Nephron progenitor cell (in vitro differentiated cells): ENCODE measurements around the gene PAX8.

Experiments
- DNase-seq: peaks from one replicate; pipeline ENCODE4 v3.0.0; 2021
- H3K27ac Mint-ChIP-seq: 2 replicates; pipeline ENCODE4 v1.8.0; 2021; ENCODE audit warnings: mild to moderate bottlenecking, moderate library complexity, mixed read lengths
- H3K27me3 Mint-ChIP-seq: 2 replicates; pipeline ENCODE4 v1.8.0; 2021; ENCODE audit warnings: mild to moderate bottlenecking, low read depth, mixed read lengths; ENCODE audit not compliant: poor library complexity
- H3K36me3 Mint-ChIP-seq: 2 replicates; pipeline ENCODE4 v1.8.0; 2021; ENCODE audit warnings: low read depth, mixed read lengths
- H3K4me1 Mint-ChIP-seq: 2 replicates; pipeline ENCODE4 v1.8.0; 2021; ENCODE audit warnings: mixed read lengths
- H3K4me3 Mint-ChIP-seq: 2 replicates; pipeline ENCODE4 v1.8.0; 2021; ENCODE audit warnings: mild to moderate bottlenecking, moderate library complexity, mixed read lengths
- H3K9me3 Mint-ChIP-seq: 2 replicates; pipeline ENCODE4 v1.8.0; 2021; ENCODE audit warnings: mild to moderate bottlenecking, moderate library complexity, mixed read lengths
- CTCF ChIP-seq: fragments of 200-600 bp; sonication (generic); IDR thresholded peaks from 2 replicates; pipeline ENCODE4 v1.5.0; 2021; ENCODE audit warnings: antibody characterized with exemption

The PAX8 gene

GRCh38 chr2:113201496-113202304 lies 77.0 kb downstream of the PAX8 start:
- TF ChIP-seq CTCF, result no peak
- no peak for DNase-seq
- no peaks in the 10 kb centered on the region for H3K9me3 Mint-ChIP-seq
- H3K27me3 Mint-ChIP-seq, result peaks cover 37% of the 10 kb centered on the region
- peaks cover 46% of the 10 kb centered on the region for H3K4me1 Mint-ChIP-seq
- no peak overlapping the region for H3K27ac Mint-ChIP-seq
- H3K4me3 Mint-ChIP-seq, result no peak overlapping the region
- H3K36me3 Mint-ChIP-seq, result no peaks in the 10 kb centered on the region

GRCh38 chr2:113200736-113201490 lies 77.8 kb downstream of the PAX8 start:
- no peak for TF ChIP-seq CTCF
- peaks cover 40% of the 10 kb centered on the region for H3K4me1 Mint-ChIP-seq
- no peak overlapping the region for H3K27ac Mint-ChIP-seq
- peaks cover 39% of the 10 kb centered on the region for H3K27me3 Mint-ChIP-seq
- H3K4me3 Mint-ChIP-seq, result no peak overlapping the region
- H3K9me3 Mint-ChIP-seq, result no peaks in the 10 kb centered on the region
- DNase-seq, result no peak
- no peaks in the 10 kb centered on the region for H3K36me3 Mint-ChIP-seq

- no peak for DNase-seq
- H3K9me3 Mint-ChIP-seq, result no peaks in the 10 kb centered on the region
- TF ChIP-seq CTCF, result no peak
- no peaks in the 10 kb centered on the region for H3K36me3 Mint-ChIP-seq
- H3K27ac Mint-ChIP-seq, result no peak overlapping the region
- peaks cover 40% of the 10 kb centered on the region for H3K4me1 Mint-ChIP-seq
- peaks cover 42% of the 10 kb centered on the region for H3K27me3 Mint-ChIP-seq
- peak overlapping the region; percentile 79 for H3K4me3 Mint-ChIP-seq
Measured at GRCh38 chr2:113200236-113200635, 78.5 kb downstream of the PAX8 start.

- Mint-ChIP-seq H3K9me3 (no peaks in the 10 kb centered on the region), H3K27me3 (peaks cover 41% of the 10 kb centered on the region), H3K4me3 (peak overlapping the region; percentile 79), H3K36me3 (no peaks in the 10 kb centered on the region), H3K27ac (no peak overlapping the region), H3K4me1 (peaks cover 33% of the 10 kb centered on the region)
- DNase-seq, result peak; percentile 92
- TF ChIP-seq CTCF, result peak; percentile 93
Measured at GRCh38 chr2:113198790-113199612, 79.7 kb downstream of the PAX8 start.

- Mint-ChIP-seq H3K4me3 (peak overlapping the region; percentile 79), H3K27me3 (peaks cover 46% of the 10 kb centered on the region), H3K4me1 (peaks cover 28% of the 10 kb centered on the region), H3K36me3 (no peaks in the 10 kb centered on the region), H3K9me3 (no peaks in the 10 kb centered on the region), H3K27ac (no peak overlapping the region)
- no peak for TF ChIP-seq CTCF
- DNase-seq, result no peak
Measured at GRCh38 chr2:113198048-113198789, 80.5 kb downstream of the PAX8 start.
